GM18508 (cell line): ENCODE data around the gene PRR36.
"Not testable (repeated sequence)": the region's sequence is repeated elsewhere in the genome, so short reads cannot be mapped to it uniquely, and the experiment has no call there.

Source experiments
- ATAC-seq: cut with Tn5 transposase; IDR thresholded peaks from one replicate; pipeline ENCODE4 v1.9.1; 2021; ENCODE audit warnings: moderate number of reproducible peaks; ENCODE audit not compliant: insufficient read depth, unreplicated experiment

PRR36 gene

DNA sequence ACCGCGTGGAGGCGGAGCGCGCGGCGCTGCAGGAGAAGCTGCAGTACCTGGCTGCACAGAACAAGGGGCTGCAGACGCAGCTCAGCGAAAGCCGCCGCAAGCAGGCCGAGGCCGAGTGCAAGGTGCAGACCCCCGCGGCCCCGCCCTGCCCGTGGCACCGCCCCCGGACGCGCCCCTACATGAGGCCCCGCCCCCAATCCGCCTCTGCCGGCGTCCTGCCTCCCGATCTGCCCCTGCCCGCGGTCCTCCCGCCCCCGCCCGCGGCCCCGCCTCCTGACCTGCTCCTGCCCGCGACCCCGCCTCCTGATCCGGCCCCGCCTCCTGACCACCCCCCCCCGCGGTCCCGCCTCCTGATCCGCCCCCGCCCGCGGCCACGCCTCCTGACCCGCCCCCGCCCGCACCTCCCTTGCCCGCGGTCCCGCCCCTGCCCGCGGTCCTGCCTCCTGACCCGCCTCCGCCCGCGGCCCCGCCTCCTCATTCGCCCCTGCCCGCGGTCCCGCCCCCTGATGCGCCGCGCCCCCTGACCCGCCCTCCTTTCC is 11.7 kb downstream of the PRR36 start:
- no peak for ATAC-seq

DNA sequence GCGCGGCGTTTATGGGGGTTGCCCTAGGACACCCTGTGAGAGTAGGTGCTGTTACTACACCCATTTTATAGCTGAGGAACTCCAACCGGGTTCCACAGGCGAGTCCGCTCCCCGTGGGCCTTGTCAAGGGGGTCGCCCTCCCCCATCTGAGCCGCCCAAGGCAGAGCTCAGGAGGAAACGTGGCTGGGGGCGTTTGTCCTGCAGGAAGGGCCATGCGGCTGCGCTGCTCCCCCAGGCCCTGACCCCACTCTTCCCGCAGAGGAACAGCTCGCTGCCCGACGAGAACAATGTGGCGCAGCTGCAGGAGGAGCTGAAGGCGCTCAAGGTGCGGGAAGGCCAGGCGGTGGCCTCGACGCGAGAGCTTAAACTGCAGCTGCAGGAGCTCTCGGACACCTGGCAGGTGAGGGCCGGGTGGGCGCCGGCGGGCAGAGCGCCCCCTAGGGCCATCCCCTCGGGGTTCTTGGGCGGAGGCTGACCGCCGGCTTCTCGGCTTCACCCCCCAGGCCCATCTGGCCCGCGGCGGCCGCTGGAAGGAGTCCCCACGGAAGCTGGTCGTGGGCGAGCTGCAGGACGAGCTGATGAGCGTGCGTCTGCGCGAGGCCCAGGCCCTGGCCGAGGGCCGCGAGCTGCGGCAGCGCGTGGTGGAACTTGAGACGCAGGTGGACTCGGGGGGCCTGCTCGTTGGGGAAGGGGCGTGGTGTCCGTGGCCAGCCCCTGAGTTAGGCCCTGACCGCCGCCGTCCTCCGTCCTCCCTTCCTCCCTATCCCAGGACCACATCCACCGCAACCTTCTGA is 12.4 kb downstream of the PRR36 start:
- no peak for ATAC-seq

DNA sequence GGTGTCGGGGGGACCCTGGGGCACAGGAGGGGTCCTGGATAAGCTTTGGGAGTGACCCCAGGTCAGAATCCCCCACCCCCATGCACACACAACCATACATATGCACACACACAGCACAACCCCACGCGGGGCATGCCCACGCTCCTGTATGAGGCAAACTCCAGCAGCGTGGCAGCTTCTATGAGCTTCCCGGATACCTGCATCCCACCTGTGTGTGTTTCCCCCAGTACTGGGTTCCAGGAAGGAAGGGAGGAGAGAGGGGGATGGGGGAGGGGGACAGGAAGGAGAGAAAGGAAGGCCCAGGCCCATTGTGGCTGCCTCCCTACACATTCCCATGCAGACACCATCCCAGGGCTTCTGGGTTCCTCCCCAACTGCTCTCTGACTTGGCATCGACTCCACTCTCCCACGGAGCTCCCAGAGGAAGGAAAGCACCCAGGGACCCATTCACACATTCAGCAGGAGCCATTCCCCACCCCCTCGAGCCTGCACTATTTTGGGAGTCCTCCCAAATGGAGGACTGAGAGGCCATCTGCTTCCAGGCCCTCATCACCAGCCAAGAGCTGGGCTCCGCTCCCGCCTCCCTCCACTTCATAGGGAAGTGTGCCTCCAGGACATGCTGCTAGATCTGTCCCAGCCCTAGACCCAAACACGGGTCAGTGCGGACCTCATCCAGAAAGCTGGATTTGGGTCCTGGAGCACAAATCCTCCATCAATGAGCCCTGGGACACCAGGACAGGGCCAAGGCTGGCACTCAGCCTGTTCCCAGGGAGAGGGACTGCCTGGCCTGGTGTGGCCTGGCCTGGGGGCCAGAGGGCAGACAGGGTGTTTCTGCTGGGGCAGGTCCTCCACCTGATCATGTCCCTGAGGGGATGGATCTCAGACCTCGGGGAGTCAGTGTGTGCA is 13.2 kb downstream of the PRR36 start:
- no peak for ATAC-seq

DNA sequence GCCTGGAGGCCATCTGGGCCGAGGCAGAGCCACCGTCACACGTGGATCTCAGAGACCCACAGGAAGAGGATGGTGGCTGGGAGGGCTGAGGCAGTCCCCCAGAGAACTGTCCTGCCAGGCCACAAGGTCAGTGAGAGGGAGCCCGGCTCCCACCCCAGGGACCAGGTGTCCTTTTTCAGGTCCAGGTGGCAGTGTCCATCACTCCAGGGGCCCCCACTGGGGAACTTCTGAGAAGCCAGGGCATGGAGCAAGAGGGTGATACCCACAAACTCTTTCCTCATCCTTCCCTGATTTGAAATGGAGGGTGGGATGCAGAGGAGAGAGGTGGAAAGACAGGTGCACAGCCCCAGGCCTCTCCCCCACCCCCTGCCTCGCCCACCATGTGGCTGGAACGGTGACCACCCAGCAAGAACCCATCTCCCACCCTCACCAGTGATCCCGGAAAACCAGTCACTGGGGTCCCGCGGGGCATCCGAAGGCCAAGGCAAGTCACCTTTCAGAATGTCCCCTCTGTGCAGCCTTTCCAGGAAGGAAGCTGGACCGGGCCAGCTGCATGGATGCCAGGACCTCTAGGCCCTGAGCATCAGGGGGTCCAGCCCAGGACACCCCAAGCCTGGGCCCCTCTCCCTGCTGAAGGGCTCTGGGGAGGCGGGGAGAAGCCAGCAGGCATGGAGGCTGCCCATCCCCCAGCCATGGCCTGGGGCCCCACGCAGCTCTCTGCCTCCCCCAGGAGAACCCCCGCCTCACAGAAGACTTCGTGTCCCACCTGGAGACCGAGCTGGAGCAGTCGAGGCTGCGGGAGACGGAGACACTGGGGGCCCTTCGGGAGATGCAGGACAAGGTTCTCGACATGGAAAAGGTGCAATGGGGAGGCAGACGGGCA is 14.1 kb downstream of the PRR36 start:
- no peak for ATAC-seq

DNA sequence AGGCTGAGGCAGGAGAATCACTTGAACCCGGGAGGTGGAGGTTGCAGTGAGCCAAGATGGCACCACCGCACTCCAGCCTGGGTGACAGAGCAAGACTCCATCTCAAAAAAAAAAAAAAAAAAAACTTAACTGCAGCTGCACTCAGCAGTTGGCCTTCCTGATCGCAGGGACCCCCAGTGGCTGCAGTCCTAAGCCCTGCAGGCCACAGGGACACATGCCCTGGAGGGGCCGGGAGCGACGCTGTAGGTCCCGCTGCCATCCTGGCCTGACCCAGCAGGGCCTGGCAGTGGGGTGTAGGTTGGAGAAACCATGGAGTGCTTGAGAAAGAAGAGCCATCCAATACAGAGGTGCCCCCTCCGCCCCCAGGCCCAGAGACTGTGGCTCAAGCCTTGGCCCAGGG is 15.1 kb downstream of the PRR36 start:
- ATAC-seq = not testable (repeated sequence)

DNA sequence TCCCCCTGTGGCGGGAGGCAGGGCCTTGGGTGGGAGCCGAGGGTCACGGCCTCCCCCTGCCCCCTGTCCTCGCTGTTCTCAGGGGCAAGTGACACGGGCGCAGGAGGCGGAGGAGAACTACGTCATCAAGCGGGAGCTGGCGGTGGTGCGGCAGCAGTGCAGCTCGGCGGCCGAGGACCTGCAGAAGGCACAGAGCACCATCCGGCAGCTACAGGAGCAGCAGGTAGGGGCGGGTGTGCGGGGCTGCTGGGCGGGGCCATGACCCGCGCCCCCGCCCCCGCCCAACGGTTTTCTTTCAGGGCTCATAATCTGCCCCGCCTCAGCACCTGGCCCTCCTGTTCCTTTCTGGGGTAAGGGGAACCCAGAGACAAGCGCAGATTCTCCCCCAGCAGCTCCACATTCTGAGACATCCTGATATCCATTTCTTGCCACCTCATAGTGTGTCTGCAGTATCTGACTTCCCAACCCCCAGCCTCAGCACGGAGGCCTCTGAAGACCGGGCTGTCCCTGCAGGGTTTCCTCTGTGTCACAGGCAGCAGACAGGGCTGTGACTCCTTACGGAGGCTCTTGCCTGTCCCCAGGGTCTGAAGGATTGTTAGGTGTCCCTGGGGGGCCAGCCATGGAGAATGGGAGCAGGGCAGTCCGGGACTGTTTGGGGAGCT is 15.9 kb downstream of the PRR36 start:
- no peak for ATAC-seq

DNA sequence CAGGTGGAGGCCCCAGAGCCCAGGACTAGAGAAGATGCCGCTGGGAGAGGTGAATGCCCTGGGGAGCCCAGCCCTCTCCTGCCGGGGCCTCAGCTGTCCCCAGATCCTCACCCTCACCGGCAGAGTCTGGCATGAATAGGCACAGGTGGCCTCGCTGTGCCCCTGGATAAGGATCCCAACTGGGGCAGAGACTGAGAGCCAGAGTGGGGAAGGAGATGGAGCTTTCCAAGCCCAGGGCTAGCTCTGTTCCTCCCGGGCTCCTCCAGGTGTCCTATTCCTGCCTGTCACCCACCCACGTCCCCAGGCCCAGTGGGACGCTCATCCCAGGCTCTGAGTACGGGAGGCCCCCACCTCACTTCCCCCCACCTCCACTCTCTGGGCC is 16.5 kb downstream of the PRR36 start:
- ATAC-seq = no peak

DNA sequence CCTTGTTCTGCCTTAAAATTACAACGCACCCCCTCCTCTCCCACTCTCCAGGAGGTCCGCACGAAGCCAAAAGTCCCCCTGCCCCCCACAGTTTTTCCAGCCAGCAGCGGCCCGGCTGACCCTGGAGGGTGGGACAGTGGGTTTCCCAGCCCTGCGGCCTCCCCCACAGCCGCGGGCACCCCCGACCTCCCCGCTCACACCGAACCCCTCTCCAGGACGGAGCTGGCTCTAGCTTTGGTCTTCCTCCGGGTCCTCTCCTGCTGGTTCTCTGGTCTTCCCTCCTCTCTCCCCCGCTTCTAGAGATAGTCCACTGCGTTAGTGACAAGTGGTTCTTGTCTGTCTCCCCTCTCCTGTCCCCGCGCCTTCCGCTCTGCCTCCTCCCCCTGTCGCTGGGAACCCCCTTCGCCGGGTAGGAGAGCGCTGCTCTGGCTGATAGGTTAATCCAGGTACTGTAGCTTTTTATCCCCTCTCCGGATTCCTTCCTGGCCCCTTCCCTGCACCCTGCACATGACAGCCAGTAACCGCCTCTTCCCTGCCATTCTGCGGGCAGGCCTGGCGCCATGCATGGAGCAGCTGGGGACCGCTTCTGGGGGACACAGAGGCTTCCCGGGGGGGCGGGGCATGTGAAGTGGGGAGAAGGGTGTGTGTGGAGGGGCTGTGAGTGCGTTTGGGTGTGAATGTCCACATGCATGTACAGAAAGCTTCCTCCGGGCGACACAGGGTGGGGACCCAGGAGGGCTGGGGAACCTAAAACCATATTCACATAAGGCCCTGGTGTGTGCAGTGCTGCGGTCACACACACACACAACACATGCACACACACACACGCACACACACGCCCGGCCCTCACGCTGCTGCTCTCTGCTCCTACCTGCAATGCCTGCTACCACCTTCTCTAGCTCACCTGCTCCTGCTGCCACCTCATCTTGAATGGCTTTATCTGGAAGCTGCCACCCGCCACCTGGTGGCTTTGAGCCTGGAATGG is 17.2 kb downstream of the PRR36 start:
- no peak for ATAC-seq

DNA sequence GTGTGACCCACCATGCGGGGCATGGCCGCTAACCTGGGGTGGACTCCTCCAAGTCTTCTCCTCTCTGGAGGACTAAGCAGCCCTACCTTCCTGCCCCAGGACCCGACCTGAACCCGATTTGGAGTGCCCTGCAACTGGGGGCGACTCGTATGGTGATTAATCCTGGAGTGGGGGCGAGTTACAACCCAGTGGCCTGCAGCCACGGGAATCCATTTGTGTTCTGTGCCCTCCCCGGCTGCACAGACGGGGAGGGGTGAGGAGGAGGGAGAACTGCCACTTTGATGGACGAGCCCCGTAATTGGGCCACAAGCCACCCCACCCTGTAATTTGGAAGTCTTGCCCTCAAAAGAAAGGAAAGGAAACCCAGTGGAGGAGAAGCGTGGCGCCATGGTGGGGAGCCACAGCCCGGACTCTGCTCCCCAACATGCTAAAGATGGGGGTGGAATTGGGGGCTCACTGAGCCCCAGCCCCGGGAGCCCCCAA is 18.0 kb downstream of the PRR36 start:
- no peak for ATAC-seq

DNA sequence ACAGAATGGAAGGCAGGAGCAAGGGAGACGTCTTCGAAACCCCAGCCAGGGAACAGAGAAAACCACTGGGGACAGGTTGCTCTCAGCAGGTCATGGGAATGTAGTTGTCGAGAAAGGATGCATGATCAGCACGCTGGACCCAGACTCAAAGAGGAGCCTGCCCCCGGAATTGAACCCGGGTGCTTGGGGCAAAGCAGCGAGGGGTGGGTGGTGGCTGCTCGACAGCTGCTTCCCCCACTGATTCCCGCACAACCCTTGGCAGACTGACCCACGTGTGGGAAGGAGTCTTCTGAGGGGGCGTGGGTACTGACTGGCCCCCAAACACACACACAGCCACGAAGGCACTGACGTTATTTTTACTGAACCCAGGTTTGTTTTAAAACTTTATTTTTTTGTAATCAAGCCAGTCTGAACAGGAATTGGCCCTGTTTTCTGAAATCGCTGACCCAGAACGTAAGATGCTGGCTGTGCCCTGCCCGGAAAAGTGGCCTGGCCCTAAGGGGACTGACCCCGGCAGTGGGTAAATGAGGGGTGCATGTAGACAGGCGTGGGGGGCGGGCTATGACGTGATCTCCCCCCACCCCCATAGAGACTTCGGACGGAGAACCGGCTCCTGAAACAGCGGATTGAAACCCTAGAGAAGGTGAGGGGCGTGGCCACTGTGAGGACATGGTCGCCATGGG is 18.6 kb downstream of the PRR36 start:
- no peak for ATAC-seq

DNA sequence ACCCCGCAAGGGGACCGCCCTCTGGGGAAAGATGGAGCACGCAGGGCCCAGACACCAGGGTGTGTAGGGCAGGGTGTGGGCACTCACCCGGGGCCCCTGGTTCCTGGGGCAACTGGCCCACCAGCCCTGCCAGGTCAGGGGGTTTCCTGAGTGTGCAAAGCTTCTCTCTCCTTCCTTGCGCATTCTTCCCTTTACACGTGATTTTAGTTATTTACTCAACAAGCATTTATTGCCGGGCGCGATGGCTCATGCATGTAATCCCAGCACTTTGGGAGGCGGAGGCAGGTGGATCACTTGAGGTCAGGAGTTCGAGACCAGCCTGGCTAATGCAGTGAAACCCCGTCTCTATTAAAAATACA is 20.4 kb downstream of the PRR36 start:
- no peak for ATAC-seq

DNA sequence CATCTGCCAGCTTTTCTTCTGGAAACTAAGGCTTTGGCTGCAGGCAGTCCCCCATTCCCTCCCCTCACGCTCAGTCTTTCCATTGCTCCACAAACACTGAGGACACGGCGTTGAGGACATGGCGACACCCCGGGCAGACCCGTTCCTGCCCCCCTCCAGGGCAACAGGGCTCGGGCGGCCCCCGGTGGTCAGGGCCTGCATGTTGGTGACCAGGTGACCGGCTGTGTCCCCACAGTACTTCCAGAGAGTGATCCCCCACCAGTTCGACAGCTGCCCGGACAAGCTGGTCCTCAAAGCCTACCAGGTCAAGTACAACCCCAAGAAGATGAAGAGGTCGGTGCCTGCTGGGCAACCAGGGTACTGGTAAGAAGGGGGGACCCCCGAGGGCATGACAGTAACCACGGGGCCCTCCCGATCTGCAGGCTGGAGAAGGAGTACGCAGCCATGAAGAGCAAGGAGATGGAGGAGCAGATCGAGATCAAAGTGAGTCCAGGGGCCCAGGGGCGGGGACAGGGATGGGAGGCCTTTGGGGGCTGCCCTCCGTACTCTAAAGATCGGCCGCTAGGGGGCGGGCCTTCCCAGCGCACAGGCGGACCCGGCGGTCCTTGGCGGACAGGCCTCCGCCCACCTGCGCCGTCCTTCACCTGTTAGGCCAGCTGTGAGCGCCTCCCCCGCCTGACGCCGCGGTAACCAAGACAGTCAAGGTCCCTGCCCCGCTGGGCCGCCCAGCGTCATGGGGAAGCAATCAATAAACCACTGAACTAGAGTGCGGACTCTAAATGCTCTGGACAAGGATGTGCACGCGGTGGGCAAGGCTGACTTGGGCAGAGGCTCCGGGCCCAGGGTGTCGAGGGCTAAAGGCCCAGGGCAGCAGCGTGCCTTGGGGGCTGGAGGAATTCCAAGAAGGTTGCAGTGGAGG is 21.1 kb downstream of the PRR36 start:
- no peak for ATAC-seq

DNA sequence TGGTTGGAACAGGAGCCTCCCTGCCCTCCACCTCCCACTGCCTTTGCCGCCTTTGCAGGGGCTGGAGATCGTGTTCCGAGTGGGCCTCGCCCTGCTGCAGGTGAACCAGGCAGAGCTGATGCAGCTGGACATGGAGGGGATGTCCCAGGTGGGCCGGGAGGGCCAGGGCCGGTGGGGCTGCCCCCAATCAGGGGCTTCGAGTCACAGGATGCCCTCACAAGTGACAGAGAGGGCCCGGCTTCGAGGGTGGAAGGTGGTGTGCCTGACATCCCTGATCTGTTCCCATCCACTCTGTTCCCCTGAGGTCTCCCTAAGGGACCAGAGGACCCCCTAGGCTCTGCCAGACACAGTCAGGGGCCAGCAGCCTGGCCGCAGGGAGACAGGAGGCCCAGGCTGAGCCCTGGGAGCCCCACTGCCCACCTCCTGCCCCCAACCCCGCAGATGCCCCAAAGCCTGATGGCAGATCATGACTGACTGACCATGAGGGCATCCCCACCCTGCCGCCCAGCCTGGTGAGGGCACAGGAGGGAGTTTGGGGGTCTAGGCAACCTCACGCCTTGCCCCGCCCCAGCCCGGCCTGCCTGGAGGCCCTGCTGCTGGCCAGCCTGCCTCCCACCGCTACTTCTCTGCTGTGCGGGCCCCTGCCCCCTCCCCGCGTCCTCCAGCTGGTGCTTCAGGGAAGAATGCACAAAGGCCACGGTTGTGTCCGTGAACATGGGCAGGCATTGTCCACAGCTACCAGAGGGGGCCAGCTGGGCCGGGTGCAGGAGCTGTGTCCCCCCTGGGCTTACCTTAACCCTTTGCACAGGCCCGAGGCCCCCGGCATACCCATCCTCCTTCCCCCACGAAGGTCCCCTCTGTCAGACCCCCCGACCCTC is 22.3 kb downstream of the PRR36 start:
- ATAC-seq = no peak

DNA sequence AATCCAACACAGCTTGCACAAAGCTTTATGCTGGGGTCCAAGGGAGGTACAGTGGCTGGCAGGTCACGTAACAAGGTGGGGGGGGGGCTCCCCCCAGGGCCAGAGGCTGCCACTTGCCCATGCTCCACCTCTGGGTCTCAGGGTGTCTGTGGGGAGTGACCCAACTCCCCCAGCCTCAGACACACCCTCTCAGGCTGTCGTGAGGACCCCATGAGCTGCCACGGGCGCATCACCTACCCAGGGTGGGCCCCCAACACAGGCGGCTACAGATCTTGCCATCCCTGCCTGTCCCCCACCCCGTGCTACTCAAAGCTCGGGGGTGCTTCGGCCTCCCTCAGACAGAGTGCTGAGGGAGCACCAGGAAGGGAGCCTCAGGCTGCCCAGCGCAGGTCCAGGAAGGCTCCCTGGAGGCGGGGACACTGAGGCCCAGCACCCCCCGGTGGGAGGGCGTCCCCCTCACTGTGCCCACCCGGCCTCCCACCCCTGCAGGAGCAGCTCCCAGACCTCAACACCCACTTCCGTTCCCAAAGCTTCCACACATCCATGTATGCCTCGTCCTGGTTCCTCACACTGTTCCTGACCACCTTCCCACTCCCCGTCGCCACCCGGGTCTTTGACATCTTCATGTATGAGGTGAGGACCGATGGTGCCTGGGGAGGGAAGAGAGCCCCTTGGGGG is 23.1 kb downstream of the PRR36 start:
- ATAC-seq = no peak

DNA sequence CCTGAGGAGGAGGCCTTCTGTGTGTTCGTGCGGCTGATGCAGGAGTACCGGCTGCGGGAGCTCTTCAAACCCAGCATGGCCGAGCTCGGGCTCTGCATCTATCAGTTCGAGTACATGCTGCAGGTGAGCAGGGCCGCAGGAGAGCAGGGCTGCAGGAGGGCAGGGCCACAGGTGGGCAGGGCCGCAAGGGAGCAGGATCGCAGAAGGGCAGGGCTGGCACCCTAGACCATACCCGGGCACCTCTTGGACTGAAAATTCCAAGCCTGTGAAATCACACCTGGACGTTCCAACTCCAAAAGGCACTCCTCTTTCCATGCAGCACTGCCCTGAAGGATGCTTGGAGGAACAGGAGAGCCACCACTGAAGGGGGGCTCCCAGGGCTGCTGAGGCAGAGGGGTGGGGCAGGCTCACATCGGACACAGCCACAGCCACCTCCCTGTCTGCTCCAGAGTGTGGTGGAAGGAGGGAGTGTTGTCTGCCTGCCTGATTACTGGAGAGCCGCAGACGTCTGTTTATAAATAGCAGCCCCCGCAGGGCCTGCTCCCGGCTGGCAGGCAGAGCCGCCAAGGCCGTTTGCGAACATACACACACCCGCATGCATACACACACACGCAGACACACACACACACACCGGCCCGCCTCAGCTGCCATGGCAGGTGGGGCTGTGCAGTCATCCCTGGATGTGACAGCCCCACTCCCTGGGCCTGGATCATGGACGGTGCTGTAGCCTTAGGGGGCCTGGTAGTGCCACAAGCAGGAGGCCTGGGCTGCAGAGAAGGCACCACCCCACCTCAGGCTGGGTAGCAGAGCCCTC is 24.0 kb downstream of the PRR36 start:
- ATAC-seq = no peak
